ENCODE measurements around the gene MKNK2.
A peak's percentile ranks its signal among the peaks of the same experiment; 100 is the strongest.

Gene MKNK2

DNA sequence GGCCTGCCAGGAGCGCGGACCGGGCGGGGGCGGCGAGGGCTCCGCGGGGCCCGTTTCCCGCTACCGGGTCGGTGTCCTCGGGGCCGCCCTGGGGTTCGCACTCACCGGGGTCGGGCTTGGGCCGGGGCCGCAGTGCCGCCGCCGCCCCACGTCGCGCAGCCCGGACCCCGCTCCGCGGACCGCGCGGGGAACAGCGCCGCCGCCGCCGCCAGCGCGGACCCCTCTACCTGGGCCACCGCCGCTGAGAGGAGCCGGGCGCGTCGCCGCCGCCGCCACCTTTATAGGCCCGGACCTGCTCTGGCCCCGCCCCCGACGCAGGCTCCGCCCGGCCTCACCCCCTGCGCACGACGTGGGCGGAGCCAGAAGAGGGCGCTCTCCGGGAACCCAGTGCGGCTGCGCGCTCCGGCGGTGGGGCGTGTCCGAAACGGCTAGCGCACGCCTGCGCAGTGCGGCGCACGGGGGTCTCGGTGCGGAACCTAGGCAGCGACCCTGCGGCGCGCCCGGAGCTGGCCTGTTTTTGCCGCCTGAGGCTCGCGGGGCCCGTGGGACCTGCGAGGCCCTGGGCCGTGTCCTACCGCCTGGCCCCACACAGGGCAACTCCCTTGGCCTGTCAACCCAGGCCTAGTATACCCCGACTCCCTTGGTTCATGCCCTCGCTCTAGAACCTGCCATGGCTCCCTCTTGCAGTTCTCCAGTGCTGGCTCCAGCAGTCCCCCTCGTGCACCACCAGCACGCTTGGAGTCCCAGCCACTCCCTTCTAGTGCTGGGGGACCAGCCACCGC is at the start of gene MKNK2:
Gene MKNK2 (minus strand): TSS at position 254 of the 782 bp plus-strand sequence. CDS start 393 bp downstream, outside the sequence.
- TF ChIP-seq, protein P1, sequence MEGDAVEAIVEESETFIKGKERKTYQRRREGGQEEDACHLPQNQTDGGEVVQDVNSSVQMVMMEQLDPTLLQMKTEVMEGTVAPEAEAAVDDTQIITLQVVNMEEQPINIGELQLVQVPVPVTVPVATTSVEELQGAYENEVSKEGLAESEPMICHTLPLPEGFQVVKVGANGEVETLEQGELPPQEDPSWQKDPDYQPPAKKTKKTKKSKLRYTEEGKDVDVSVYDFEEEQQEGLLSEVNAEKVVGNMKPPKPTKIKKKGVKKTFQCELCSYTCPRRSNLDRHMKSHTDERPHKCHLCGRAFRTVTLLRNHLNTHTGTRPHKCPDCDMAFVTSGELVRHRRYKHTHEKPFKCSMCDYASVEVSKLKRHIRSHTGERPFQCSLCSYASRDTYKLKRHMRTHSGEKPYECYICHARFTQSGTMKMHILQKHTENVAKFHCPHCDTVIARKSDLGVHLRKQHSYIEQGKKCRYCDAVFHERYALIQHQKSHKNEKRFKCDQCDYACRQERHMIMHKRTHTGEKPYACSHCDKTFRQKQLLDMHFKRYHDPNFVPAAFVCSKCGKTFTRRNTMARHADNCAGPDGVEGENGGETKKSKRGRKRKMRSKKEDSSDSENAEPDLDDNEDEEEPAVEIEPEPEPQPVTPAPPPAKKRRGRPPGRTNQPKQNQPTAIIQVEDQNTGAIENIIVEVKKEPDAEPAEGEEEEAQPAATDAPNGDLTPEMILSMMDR (conservative IDR thresholded peaks at IDR 0.05) = no peak; the same call in 1 of the 2 replicates
- TF ChIP-seq ZFX (IDR thresholded peaks at IDR 0.05) = peak; percentile 55
- H3K27ac ChIP-seq = peak within 1 kb of the TSS; percentile 95

DNA sequence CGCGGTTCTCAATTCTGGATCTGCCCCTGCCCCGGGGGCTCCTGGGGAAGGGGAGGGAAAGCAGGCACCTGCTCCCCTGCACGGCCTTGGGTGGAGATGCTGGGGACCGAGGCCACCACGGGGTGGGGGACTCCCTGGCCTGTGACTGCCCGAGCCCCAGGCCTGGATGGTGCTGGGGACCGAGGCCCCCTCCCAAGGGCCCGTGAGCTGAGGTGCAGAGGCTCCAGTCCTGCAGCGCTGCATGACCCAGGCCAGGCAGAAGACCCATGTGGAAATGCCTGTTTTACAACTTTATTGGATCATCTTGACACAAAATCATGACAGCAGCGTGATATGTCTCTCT is 49.6 kb upstream of the MKNK2 start:
- no peak overlapping the region for H3K27ac ChIP-seq
- TF ChIP-seq ZFX (IDR thresholded peaks at IDR 0.05) = no peak
- TF ChIP-seq, protein P1 (conservative IDR thresholded peaks at IDR 0.05) = no peak

DNA sequence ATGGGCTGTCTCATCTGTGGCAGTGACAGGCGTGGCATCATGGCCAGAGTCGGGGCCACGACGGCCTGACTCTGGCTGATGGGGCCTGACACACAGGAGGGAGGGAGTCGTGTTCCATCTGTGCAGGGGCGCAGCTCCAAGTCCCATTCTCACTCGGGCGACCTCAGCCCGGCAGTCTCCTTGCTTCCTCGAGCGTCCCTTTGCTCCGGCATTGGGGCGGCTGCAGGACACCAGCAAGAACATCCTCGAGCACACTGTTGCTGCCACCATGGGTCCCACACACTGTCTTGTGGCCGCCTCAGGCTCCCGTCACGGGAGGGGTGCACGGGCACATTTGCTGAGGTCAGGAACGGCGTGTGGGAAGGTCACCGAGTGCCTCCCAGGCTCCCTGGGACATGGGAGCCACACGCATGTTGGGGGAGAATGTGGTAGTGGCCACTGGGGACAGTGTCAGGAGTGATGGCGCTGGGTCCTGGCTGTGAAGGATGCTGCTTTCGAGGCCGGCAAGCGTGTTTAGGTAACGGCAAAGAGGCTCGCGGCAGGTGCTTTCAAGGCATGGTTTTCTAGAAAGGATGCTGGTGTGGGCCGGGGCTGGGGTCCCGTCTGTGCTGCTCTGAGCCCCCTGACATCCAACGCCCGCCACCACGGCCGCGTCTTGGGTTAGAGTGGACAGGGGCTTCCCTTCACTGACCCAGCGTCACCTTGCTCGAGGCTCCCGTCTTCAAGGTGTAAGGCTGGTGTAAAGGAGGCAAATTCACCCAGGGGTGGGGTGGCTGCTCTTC is 49.1 kb upstream of the MKNK2 start:
- no peak overlapping the region for H3K27ac ChIP-seq
- TF ChIP-seq, protein P1 (conservative IDR thresholded peaks at IDR 0.05) = no peak
- no peak for TF ChIP-seq ZFX (IDR thresholded peaks at IDR 0.05)

DNA sequence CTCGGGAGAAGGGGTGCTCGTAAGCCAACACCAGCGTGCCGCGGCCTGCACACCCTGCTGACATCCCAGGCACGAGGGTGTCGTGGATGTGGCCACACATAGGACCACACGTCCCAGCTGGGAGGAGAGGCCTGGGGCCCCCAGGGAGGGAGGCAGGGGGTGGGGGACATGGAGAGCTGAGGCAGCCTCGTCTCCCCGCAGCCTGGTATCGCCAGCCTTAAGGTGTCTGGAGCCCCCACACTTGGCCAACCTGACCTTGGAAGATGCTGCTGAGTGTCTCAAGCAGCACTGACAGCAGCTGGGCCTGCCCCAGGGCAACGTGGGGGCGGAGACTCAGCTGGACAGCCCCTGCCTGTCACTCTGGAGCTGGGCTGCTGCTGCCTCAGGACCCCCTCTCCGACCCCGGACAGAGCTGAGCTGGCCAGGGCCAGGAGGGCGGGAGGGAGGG is 48.0 kb upstream of the MKNK2 start:
- TF ChIP-seq, protein P1 (conservative IDR thresholded peaks at IDR 0.05) = no peak
- TF ChIP-seq ZFX (IDR thresholded peaks at IDR 0.05) = no peak
- no peak overlapping the region for H3K27ac ChIP-seq

DNA sequence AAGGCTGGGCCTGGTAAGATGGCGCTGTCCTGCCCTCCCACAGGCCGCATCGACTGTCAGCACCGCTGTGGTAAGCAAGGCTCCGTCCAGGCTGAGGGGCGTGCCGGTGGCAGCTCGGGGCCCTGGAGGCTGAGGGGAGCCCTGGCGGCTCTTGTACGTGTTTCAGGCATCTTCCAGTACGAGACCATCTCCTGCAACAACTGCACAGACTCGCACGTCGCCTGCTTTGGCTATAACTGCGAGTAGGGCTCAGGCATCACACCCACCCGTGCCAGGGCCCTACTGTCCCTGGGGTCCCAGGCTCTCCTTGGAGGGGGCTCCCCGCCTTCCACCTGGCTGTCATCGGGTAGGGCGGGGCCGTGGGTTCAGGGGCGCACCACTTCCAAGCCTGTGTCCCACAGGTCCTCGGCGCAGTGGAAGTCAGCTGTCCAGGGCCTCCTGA is 46.9 kb upstream of the MKNK2 start:
- H3K27ac ChIP-seq = peak overlapping the region; percentile 58

DNA sequence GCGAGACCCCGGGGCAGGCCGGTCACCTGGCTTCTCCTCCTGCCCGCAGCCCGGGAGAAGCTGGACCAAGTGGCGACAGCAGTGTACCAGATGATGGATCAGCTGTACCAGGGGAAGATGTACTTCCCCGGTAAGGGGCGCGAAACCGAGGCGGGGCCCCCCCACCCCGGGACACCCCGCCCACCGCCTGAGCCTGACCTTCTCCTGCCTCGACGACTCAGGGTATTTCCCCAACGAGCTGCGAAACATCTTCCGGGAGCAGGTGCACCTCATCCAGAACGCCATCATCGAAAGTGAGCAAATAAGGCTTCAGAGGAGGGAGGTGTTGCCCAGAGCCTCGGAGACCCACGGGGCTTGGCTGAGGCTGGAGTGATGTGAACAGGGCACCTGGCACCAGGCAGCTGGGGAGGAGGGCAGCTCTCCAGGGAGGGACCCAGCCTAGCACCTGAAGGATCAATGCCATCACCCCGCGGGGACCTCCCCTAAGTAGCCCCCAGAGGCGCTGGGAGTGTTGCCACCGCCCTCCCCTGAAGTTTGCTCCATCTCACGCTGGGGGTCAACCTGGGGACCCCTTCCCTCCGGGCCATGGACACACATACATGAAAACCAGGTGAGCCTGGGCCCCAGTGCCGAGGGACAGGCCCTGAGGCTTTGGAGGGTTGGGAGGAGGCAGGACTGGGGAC is 46.3 kb upstream of the MKNK2 start:
- TF ChIP-seq, protein P1 (conservative IDR thresholded peaks at IDR 0.05) = no peak
- no peak for TF ChIP-seq ZFX (IDR thresholded peaks at IDR 0.05)
- peak overlapping the region; percentile 58 for H3K27ac ChIP-seq

More for the DNA sequence above, 46.9 kb upstream of the MKNK2 start:
- TF ChIP-seq, protein P1 (conservative IDR thresholded peaks at IDR 0.05) = no peak
- no peak for TF ChIP-seq ZFX (IDR thresholded peaks at IDR 0.05)
